Tibial nerve (tissue), 4 donors: ENCODE results near the gene PRM2. TPM values are rescaled to one million over a fixed set of nuclear protein-coding genes. Genes with fewer than 3 reads are reported as not detected.

Experiments used
- DNase-seq, 2 donors: peaks; one replicate each; pipeline ENCODE4 v3.0.0-alpha.2; 2019; ENCODE audit warnings: low spot score in 2 of 2
- H3K27ac ChIP-seq, 4 donors: fragments of 200-600 bp; sonication (generic) in 3 of 4; one replicate each; pipeline ENCODE4 v1.5.1; 2017 to 2019; ENCODE audit warnings: mild to moderate bottlenecking in 1 of 4
- H3K27me3 ChIP-seq, 2 donors: fragments of 200-600 bp; sonication (generic) in 1 of 2; one replicate each; pipeline versions ENCODE4 v1.5.1 to v1.6.0; 2017 to 2019
- H3K36me3 ChIP-seq, 3 donors: fragments of 200-600 bp; sonication (generic); one replicate each; pipeline ENCODE4 v1.5.1; 2018 to 2019
- H3K4me1 ChIP-seq, 4 donors: fragments of 200-600 bp; sonication (generic) in 3 of 4; one replicate each; pipeline ENCODE4 v1.5.1; 2017 to 2019
- H3K4me3 ChIP-seq, 4 donors: fragments of 200-600 bp; sonication (generic) in 3 of 4; one replicate each; pipeline ENCODE4 v1.5.1; 2017 to 2019; ENCODE audit warnings: mild to moderate bottlenecking in 1 of 4, moderate library complexity in 1 of 4
- H3K9me3 ChIP-seq, 4 donors: fragments of 200-600 bp; sonication (generic) in 3 of 4; one replicate each; pipeline ENCODE4 v1.5.1; 2017 to 2019
- EP300 ChIP-seq, 2 donors: sonication (generic); formaldehyde crosslinking; IDR thresholded peaks; one replicate each; pipeline ENCODE4 v1.6.1; 2017; ENCODE audit warnings: antibody characterized with exemption in 2 of 2, mild to moderate bottlenecking in 1 of 2
- POLR2A ChIP-seq, 2 donors: fragments of 450-650 bp; IDR thresholded peaks; one replicate each; pipeline ENCODE4 v1.6.1; 2017; ENCODE audit warnings: antibody characterized with exemption in 2 of 2, mild to moderate bottlenecking in 2 of 2, moderate library complexity in 2 of 2
- WGBS, 2 donors: methylation state at CpG; one replicate each; pipeline ENCODE4 v1.1.5; 2018; 5-methylcytosine and 5-hydroxymethylcytosine counted together
- total RNA-seq, 4 donors: library from RNA; depleted of rRNA; stranded (reverse); fragments of >200 nt; gene quantifications; one replicate each; pipeline ENCODE4 v1.1.0, GENCODE V29; 2016
- TF ChIP-seq, protein P1 (sequence below), 5 experiments: fragments of 200-600 bp in 3 of 5; fragments of 450-650 bp in 2 of 5; sonication (generic) in 3 of 5; IDR thresholded peaks; one replicate each; pipeline ENCODE4 v1.5.1; 2016 to 2019; ENCODE audit warnings: antibody characterized with exemption in 5 of 5, mild to moderate bottlenecking in 3 of 5, moderate library complexity in 2 of 5

Gene PRM2
- total RNA-seq, 4 donors from 2014 or later, result not detected

- TF ChIP-seq, protein P1, sequence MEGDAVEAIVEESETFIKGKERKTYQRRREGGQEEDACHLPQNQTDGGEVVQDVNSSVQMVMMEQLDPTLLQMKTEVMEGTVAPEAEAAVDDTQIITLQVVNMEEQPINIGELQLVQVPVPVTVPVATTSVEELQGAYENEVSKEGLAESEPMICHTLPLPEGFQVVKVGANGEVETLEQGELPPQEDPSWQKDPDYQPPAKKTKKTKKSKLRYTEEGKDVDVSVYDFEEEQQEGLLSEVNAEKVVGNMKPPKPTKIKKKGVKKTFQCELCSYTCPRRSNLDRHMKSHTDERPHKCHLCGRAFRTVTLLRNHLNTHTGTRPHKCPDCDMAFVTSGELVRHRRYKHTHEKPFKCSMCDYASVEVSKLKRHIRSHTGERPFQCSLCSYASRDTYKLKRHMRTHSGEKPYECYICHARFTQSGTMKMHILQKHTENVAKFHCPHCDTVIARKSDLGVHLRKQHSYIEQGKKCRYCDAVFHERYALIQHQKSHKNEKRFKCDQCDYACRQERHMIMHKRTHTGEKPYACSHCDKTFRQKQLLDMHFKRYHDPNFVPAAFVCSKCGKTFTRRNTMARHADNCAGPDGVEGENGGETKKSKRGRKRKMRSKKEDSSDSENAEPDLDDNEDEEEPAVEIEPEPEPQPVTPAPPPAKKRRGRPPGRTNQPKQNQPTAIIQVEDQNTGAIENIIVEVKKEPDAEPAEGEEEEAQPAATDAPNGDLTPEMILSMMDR (IDR thresholded peaks at IDR 0.05), result no peak
- TF ChIP-seq POLR2A (IDR thresholded peaks at IDR 0.05), result no peak
- peak in 1 of 2 donors; percentile 27 for TF ChIP-seq EP300 (IDR thresholded peaks at IDR 0.05)
- WGBS, 2 donors, result 79 to 82% methylated on average over 10 of the region's 10 CpGs
- H3K4me1 ChIP-seq, result peaks cover 0 to 9% (median 3%) of the 10 kb centered on the region in 4 donors
- no peak overlapping the region for H3K27ac ChIP-seq
- H3K36me3 ChIP-seq, result no peaks in the 10 kb centered on the region
- H3K27me3 ChIP-seq, result peaks cover 0 to 3% of the 10 kb centered on the region in 2 donors
- no peak overlapping the region for H3K4me3 ChIP-seq
- H3K9me3 ChIP-seq, result no peaks in the 10 kb centered on the region
- DNase-seq, result no peak
Measured at GRCh38 chr16:11236461-11237254, 39.6 kb downstream of the PRM2 start.

- DNase-seq, result no peak
- Histone ChIP-seq H3K4me1 (peaks cover 0 to 9% (median 3%) of the 10 kb centered on the region in 4 donors), H3K9me3 (no peaks in the 10 kb centered on the region), H3K36me3 (no peaks in the 10 kb centered on the region), H3K4me3 (no peak overlapping the region), H3K27me3 (peaks cover 0 to 3% of the 10 kb centered on the region in 2 donors), H3K27ac (no peak overlapping the region)
- WGBS, 2 donors, result 85 to 93% methylated on average over 5 of the region's 5 CpGs
- TF ChIP-seq, protein P1 (IDR thresholded peaks at IDR 0.05), result no peak
- TF ChIP-seq EP300 (IDR thresholded peaks at IDR 0.05), result no peak
- TF ChIP-seq POLR2A (IDR thresholded peaks at IDR 0.05), result no peak
Measured at GRCh38 chr16:11235703-11235991, 40.6 kb downstream of the PRM2 start.

GRCh38 chr16:11234884-11235702, 41.2 kb downstream of the PRM2 start:
- Histone ChIP-seq H3K4me3 (no peak overlapping the region), H3K4me1 (peaks cover 0 to 9% (median 3%) of the 10 kb centered on the region in 4 donors), H3K36me3 (no peaks in the 10 kb centered on the region), H3K27me3 (peaks cover 0 to 3% of the 10 kb centered on the region in 2 donors), H3K27ac (no peak overlapping the region), H3K9me3 (no peaks in the 10 kb centered on the region)
- no peak for DNase-seq
- 85 to 90% methylated on average over 13 of the region's 13 CpGs for WGBS, 2 donors
- TF ChIP-seq POLR2A (IDR thresholded peaks at IDR 0.05) (no peak), EP300 (IDR thresholded peaks at IDR 0.05) (no peak)
- TF ChIP-seq, protein P1 (IDR thresholded peaks at IDR 0.05), result no peak

DNA sequence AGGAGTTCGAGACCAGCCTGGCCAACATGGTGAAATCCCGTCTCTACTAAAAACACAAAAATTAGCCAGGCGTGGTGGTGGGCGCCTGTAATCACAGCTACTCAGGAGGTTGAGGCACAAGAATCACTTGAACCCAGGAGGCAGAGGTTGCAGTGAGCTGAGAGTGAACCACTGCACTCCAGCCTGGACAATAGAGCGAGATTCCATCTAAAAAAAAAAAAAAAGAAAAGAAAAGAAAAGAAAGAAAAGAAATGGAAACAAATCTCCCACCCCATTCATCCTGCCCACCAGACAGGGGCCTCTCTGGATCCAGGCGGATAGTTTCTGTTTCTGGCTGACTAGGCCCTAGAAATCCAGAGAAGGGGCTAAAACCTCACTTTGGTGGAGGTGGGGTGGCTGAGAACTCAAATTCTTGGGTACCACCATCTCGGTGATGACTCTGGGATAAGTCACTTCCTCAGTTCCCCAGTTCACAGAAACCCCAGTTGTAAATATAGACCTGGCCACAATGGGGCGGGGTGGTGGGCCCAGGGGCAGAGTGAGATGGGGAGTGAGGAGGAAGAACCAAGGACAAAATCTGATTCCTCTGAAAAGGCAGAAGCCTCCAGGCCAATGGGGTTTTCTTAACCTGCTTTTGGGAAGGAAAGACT, 42.4 kb downstream of the PRM2 start:
- 76 to 80% methylated on average over 8 of the region's 8 CpGs for WGBS, 2 donors
- no peak for DNase-seq
- H3K9me3 ChIP-seq, result no peaks in the 10 kb centered on the region
- no peaks in the 10 kb centered on the region for H3K36me3 ChIP-seq
- H3K4me1 ChIP-seq, result peaks cover 0 to 9% (median 3%) of the 10 kb centered on the region in 4 donors
- H3K4me3 ChIP-seq, result no peak overlapping the region
- no peak for TF ChIP-seq POLR2A (IDR thresholded peaks at IDR 0.05)
- TF ChIP-seq, protein P1 (IDR thresholded peaks at IDR 0.05), result no peak
- TF ChIP-seq EP300 (IDR thresholded peaks at IDR 0.05), result no peak
- H3K27me3 ChIP-seq, result peaks cover 0 to 3% of the 10 kb centered on the region in 2 donors
- peak overlapping the region in 1 of 4 donors; percentile 78 for H3K27ac ChIP-seq
